NCI-H2081 (cell line): ENCODE results near the gene CGN.

Experiments used
- DNase-seq, 2 experiments: peaks; one replicate each; lab custom pipeline; 2025; lab: John Stamatoyannopoulos, UW

The CGN gene

GRCh38 chr1:151499930-151500329, 11.3 kb upstream of the CGN start:
- DNase-seq = no peak

GRCh38 chr1:151501474-151501873, 9.7 kb upstream of the CGN start:
- no peak for DNase-seq

- no peak for DNase-seq
Measured at GRCh38 chr1:151502035-151502700, 9.0 kb upstream of the CGN start.

- DNase-seq = no peak
Measured at GRCh38 chr1:151502859-151503780, 8.1 kb upstream of the CGN start.

- no peak for DNase-seq
Measured at GRCh38 chr1:151504252-151504651, 6.9 kb upstream of the CGN start.

- DNase-seq = no peak
Measured at GRCh38 chr1:151504759-151505158, 6.4 kb upstream of the CGN start.

GRCh38 chr1:151508833-151509232, 2.4 kb upstream of the CGN start:
- no peak for DNase-seq

GRCh38 chr1:151509350-151510019, 1.7 kb upstream of the CGN start:
- DNase-seq = no peak

GRCh38 chr1:151510020-151510405, 1.2 kb upstream of the CGN start:
- DNase-seq = no peak

- DNase-seq = no peak
Measured at GRCh38 chr1:151510614-151510956, 602 bp upstream of the CGN start.

GRCh38 chr1:151511636-151512215, 539 bp downstream of the CGN start:
- peak; percentile 32 to 63 for DNase-seq

GRCh38 chr1:151512326-151512725, 1.1 kb downstream of the CGN start:
- DNase-seq = no peak

- DNase-seq = no peak
Measured at GRCh38 chr1:151512801-151513625, 1.8 kb downstream of the CGN start.

- no peak for DNase-seq
Measured at GRCh38 chr1:151513626-151514121, 2.5 kb downstream of the CGN start.

GRCh38 chr1:151514366-151514765, 3.2 kb downstream of the CGN start:
- no peak for DNase-seq

GRCh38 chr1:151515265-151515664, 4.1 kb downstream of the CGN start:
- no peak for DNase-seq

- no peak for DNase-seq
Measured at GRCh38 chr1:151516031-151516511, 4.9 kb downstream of the CGN start.

GRCh38 chr1:151518431-151518830, 7.2 kb downstream of the CGN start:
- no peak for DNase-seq

- DNase-seq = no peak
Measured at GRCh38 chr1:151518936-151519335, 7.7 kb downstream of the CGN start.

GRCh38 chr1:151519667-151520066, 8.5 kb downstream of the CGN start:
- no peak for DNase-seq

- DNase-seq = no peak
Measured at GRCh38 chr1:151520359-151520758, 9.2 kb downstream of the CGN start.
